EH (cell line): ENCODE data around the gene LRRC4.

ENCODE experiments used
- DNase-seq: peaks from one replicate; pipeline ENCODE4 v3.0.0-alpha.2; 2015; ENCODE audit warnings: low read depth

The LRRC4 gene

DNA sequence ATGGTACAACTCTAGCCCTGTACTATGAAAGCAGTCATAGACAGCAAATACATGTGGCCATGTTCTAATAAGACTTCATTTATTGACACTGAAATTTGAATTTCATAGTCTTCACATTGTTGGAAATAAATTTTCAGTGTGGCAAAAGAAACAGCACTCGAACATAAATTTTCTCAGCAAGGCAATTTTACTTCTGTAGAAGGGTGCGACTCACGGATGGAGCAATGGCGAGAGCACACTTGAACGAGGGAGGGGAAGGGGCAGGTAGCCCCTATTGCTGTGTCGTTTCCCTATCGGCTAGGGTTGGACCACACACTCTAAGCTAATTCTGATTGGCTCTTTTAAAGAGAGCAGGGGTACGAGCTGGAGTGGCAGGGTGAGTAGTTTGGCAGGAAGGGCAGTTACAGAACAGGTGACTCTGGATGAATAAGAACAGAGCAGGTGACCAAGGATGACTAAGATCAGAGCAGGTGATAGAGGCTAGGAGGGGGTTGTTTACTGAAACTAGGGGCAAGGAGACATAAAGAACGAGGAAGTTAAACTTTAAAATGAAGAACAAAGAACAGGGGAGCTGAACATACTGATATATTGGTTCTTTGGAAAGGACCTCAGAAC, 52.0 kb downstream of the LRRC4 start:
- no peak for DNase-seq

DNA sequence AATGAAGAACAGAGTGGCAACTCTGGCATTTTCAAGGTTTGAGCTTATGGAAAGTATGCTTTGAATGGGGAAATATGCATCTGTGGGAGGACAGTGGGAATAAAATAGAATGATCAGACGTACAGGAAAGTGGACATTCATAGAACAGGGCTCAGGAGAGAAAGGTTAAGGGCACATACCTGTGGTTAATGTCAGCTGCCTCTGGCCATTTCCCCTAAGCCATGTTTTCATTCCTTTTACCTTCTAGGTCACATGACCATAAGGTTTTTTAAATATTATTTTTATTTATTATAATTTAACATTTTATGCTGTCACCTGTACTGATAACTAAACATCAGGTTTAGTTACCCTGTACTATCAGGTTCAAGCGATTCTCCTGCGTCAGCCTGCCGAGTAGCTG, 52.8 kb downstream of the LRRC4 start:
- no peak for DNase-seq
